ENCODE data around the gene KRTAP10-7.
"Not testable (repeated sequence)": the region's sequence is repeated elsewhere in the genome, so short reads cannot be mapped to it uniquely, and the experiment has no call there.

Gene KRTAP10-7

GRCh38 chr21:44590897-44591800 is 9.2 kb upstream of the KRTAP10-7 start:
- DNase-seq (ENCODE audit: low read depth): not testable (repeated sequence)

GRCh38 chr21:44591801-44592130 is 8.6 kb upstream of the KRTAP10-7 start:
- DNase-seq (ENCODE audit: low read depth): not testable (repeated sequence)

GRCh38 chr21:44592446-44593311 is 7.7 kb upstream of the KRTAP10-7 start, which contains the start of gene KRTAP10-6:
TSS of gene KRTAP10-6 (minus strand) at chr21:44592505. CDS start at chr21:44592484, 21 bp downstream.
- no peak for DNase-seq (ENCODE audit: low read depth)

DNA sequence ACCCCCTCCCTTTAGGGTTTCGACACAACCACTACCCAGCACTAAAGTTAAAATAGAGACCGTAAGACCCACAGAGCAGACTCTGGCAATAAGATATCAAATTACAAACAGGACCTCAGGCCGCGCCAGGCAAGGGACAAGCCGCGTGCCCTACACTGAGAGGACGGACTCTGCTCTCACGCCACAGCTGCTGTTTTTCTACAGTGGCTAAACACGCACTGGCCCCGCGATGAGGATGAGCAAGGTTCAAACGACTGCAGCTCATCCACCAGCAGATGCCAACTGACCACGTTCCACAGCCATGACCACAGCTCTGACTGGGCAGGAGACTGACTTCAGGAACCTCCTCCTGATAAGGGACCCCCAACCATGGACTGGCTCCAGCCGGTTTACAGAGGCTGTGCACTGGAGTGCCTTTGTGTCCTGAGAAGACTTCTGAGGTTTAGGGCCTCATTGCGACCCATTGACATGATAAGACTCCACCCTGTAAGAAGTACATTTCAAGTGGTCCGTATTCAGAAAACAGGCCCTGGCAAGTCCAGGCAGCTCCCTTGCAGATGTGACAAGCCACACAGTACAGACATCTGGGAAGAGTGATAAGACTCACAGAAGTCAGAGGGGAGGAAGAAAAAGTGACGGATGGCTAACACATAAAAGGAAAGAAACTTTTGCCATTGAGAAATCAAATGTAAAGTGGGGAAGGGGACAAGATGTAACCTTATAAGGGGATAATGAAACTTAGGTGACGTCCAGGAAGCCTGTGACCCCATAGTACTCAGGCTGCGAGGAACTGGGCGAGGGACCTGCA is 6.6 kb upstream of the KRTAP10-7 start:
- DNase-seq (ENCODE audit: low read depth): peak; percentile 91

GRCh38 chr21:44594406-44594916 is 5.9 kb upstream of the KRTAP10-7 start:
- no peak for DNase-seq (ENCODE audit: low read depth)

DNA sequence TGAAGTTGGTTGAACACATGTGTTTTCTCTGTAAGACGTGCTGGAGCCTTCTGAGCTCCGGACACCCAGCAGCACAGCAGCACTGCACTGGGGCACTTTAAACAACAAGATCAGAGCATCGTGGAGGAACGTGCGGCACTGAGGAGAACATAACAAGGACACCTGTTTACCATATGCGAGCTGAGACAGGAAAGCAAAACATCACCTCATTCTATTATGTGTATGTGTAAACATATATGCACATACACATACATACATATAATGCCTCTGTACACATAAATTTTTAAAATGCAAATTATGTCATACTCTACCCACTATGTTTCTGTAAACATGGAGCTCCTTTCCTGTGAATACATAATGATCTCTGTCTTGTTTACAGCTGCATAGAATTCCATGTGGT is 4.9 kb upstream of the KRTAP10-7 start:
- DNase-seq (ENCODE audit: low read depth): no peak

GRCh38 chr21:44596068-44596725 is 4.2 kb upstream of the KRTAP10-7 start:
- no peak for DNase-seq (ENCODE audit: low read depth)

GRCh38 chr21:44598061-44598460 is 2.3 kb upstream of the KRTAP10-7 start:
- DNase-seq (ENCODE audit: low read depth): no peak

DNA sequence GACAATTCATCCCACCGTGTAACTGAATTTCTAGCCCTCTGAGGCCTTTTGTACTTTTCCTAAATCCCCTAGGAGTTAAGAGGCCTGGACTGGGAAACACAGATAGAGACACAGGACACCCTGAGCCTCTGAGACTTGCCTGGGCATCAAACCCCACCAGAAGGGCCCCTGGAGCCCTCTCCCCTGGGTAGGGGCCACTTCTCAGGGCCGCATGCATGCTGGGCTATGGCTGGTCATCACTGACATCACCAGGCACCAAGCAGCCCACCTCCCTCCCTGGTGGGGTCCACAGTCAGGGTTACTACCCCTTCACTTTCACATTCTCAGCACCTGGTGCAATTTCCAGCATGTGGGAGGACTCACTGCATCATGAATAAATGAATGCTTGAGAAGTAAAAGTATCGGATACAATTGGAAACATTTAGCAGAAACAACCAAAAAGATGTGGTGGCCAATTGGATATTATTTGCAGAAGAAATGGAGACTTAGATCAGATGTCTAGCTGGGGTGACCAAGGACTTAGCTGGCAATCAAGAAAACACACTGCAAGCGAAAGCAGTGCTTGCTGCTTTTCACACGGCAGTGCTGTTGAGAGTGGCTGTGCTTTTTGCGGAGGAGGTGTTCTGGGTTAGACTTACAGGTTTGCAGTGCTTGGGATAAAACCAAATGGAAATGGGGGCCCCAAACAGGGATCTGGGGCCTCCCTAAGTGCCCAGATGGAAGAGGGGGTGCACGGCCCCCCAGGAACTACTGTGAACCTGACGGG is 950 bp upstream of the KRTAP10-7 start:
- DNase-seq (ENCODE audit: low read depth): no peak

GRCh38 chr21:44601091-44601490 is 694 bp downstream of the KRTAP10-7 start:
- DNase-seq (ENCODE audit: low read depth): not testable (repeated sequence)

GRCh38 chr21:44601596-44602462 is 1.4 kb downstream of the KRTAP10-7 start:
- no peak for DNase-seq (ENCODE audit: low read depth)

- no peak for DNase-seq (ENCODE audit: low read depth)
Observed at GRCh38 chr21:44602463-44602850, 2.1 kb downstream of the KRTAP10-7 start.

DNA sequence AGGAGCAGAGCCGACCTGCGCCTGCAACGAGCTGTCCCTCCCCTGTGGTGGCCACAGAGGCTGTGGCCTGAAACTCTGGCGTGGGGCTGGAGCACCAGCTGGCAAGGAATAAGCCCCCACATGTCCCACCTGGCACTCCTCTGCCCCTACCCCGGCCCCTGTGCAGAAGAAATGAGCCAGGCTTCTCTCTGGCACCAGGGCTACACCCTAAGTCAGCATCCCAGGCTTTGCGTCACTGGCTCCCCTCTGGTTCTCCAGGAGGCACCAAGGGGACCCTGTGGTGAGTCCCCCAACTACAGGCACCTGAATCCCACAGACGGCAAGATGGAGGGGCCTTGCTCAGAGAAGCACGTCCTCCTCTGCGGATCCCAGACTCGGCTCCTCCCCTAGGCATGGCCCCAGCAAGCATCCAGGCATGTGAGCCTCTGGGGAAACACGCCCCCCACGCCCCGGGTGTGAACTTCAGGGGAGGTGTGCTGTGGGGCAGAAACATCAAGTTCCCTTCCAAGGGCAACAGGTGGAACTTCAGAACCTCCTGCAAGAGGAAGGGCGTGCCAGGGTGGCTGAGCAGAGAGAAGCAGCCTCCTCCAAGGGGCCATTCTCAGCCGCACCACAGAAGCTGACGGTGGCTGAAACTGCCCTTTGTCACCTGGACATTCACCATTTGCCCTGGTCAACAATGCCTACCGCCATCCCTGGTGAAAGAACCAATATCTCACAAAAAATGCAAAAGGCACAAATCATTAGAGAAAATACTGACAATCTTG is 2.9 kb downstream of the KRTAP10-7 start:
- DNase-seq (ENCODE audit: low read depth): no peak

GRCh38 chr21:44603911-44604310 is 3.5 kb downstream of the KRTAP10-7 start:
- DNase-seq (ENCODE audit: low read depth): no peak

GRCh38 chr21:44606495-44606894 is 6.1 kb downstream of the KRTAP10-7 start:
- DNase-seq (ENCODE audit: low read depth): no peak

GRCh38 chr21:44609193-44609592 is 8.8 kb downstream of the KRTAP10-7 start:
- no peak for DNase-seq (ENCODE audit: low read depth)

GRCh38 chr21:44610157-44610843 is 9.9 kb downstream of the KRTAP10-7 start:
- DNase-seq (ENCODE audit: low read depth): not testable (repeated sequence)

DNA sequence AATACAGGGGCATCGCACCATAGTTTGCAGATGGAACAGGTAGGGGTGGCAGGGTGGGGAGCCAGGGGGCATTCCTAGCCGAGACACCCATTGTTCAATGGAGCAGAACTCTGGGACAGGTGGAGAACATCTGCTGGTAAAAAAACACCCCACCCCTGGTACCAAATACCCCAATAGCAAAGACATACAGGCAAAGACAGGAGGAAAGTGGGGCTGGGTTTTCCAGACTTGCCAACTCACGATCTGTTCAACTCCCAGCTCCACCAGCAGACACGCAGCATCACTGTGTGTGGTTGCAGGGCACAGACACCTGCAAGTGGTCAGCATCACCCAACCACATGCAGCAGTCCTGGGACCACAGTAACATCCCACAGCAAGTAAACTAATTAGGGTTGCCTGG is 11.2 kb downstream of the KRTAP10-7 start:
- DNase-seq (ENCODE audit: low read depth): no peak

Data from CMK (cell line).